Naive thymus-derived CD8-positive, alpha-beta T cell (primary cell): Measurements from ENCODE around the gene SHOC2. TPM values are rescaled to one million over a fixed set of nuclear protein-coding genes. Genes with fewer than 3 reads are reported as not detected.

Experiments used
- ATAC-seq, 2 donors: fragments of 150-1000 bp; cut with Tn5 transposase in 1 of 2; sonication (Bioruptor Pico), chemical (Tn5 transposase) in 1 of 2; 1 replicate in 1 of 2; 2 replicates in 1 of 2; pipeline ENCODE4 v1.10.0; 2021; ENCODE audit warnings: mild to moderate bottlenecking in 2 of 2, moderate library complexity in 2 of 2
- POLR2A ChIA-PET: fragments of 350-600 bp; sonication (Branson Sonifier 250); formaldehyde crosslinking; loops from one replicate; lab custom pipeline; 2021; ENCODE audit warnings: antibody characterized with exemption; lab: Charles Lee
- DNase-seq, 10 donors: peaks; one replicate each; pipeline versions ENCODE4 v3.0.0 to v3.0.0-alpha.2; 2020 to 2022
- H3K27ac Mint-ChIP-seq, 10 donors: one replicate each; pipeline ENCODE4 v1.8.0; 2020 to 2022; ENCODE audit warnings: mild to moderate bottlenecking in 10 of 10, mixed read lengths in 10 of 10, moderate library complexity in 4 of 10, inconsistent platforms in 1 of 10
- H3K27me3 Mint-ChIP-seq, 5 donors: one replicate each; pipeline ENCODE4 v1.8.0; 2021 to 2022; ENCODE audit warnings: mixed read lengths in 5 of 5
- H3K36me3 Mint-ChIP-seq, 3 donors: one replicate each; pipeline ENCODE4 v1.8.0; 2020 to 2022; ENCODE audit warnings: mixed read lengths in 3 of 3, mild to moderate bottlenecking in 2 of 3, inconsistent platforms in 1 of 3
- H3K4me1 Mint-ChIP-seq, 4 donors: one replicate each; pipeline ENCODE4 v1.8.0; 2021 to 2022; ENCODE audit warnings: mixed read lengths in 4 of 4
- H3K4me3 Mint-ChIP-seq, 10 donors: one replicate each; pipeline ENCODE4 v1.8.0; 2020 to 2022; ENCODE audit warnings: mild to moderate bottlenecking in 10 of 10, mixed read lengths in 10 of 10, moderate library complexity in 6 of 10, inconsistent platforms in 1 of 10
- H3K9me3 Mint-ChIP-seq, 9 donors: one replicate each; pipeline ENCODE4 v1.8.0; 2020 to 2022; ENCODE audit warnings: mixed read lengths in 9 of 9, mild to moderate bottlenecking in 3 of 9, inconsistent platforms in 1 of 9, moderate library complexity in 1 of 9
- polyA plus RNA-seq, 3 donors: library from polyadenylated mRNA; unstranded; fragments of 300-500 nt; fragmentation: Illumina TruSeq; gene quantifications; one replicate each; pipeline ENCODE4 v1.2.3, GENCODE V29; 2021
- total RNA-seq, 8 experiments: library from RNA in 2 of 8; stranded (reverse) in 2 of 8; gene quantifications; one replicate each; pipeline ENCODE4 v1.2.3 and lab custom pipeline; 2021 to 2026

The SHOC2 gene
- total and polyA plus RNA-seq, 5 experiments from 2014 or later = 43.2 to 72.6 (median 58.3) TPM

DNA sequence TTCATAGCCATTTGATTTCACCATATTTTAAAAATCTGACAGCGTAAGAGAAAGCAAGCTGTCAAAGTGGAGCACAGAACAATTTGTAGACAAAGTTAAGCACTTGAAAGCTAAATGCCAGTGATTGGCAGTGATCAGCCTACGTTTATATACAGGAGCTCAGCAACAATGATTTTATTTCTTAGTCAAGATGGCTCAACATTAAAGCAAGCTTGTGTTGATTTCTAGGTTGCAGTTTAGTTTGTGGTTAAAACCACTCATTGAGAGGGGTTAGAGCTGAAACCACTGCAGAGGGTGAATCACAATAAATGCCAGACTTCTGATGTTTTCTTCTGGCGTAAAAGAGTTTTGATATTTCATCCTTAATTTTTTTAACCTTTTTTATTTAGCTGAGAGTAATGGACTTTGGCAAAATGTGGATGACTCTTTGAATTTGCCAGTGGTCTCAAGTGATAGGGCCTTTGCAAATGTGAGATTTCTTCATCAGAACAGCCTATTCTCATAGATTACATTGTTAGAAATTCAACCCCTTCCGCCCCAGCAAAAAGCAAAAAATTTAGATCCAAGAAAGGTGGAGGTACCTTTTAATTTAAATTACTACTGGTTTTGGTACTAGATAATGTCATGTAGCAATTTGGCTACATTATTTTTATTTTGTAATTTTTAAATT, 73.8 kb downstream of the SHOC2 start:
- H3K9me3 Mint-ChIP-seq = peaks cover 0 to 2% (median 0%) of the 10 kb centered on the region in 9 donors
- DNase-seq (peak in 7 of 10 donors; percentile 2 to 81 (median 47)), ATAC-seq (peak; percentile 98 to 100)
- POLR2A ChIA-PET = no interaction called here
- H3K27me3 Mint-ChIP-seq = no peaks in the 10 kb centered on the region
- H3K4me1 Mint-ChIP-seq = peaks cover 6 to 51% (median 34%) of the 10 kb centered on the region in 4 donors
- H3K4me3 Mint-ChIP-seq = peak overlapping the region; percentile 38 to 78 (median 70)
- H3K27ac Mint-ChIP-seq = peak overlapping the region; percentile 26 to 88 (median 70)
- peaks cover 6 to 27% (median 14%) of the 10 kb centered on the region in 3 donors for H3K36me3 Mint-ChIP-seq

DNA sequence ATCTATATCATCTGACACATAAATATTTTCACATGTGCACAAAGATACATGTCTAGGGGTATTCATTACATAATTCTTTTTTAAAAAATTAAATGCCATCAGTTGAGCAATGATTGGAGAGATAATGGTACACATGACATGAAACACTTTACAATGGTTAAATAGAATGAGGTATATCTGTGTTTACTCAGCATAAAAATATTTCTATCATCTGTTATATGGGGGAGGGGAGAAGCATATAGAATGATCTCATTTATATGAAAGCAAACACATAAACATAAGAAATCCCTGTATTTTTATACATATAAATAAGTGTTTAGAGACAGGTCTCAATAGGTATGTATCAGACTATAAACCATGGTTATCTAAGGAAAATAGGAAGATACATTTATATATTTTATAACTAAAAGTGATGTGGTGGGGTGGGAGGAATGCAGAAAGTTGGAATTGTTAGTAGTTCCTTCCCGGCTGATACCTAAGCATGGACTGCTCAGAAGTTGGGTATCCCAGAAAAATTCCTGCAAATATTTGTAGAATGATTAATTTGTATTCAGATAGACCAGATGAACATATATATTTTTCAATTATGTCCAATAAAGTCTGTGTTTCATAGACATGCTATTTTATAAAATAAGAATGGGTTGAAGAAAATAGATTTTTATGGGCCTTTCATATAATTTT, 75.1 kb downstream of the SHOC2 start:
- Mint-ChIP-seq H3K27ac (peak overlapping the region in 1 of 10 donors; percentile 57), H3K27me3 (no peaks in the 10 kb centered on the region), H3K36me3 (peaks cover 6 to 29% (median 10%) of the 10 kb centered on the region in 3 donors), H3K4me1 (peaks cover 8 to 46% (median 33%) of the 10 kb centered on the region in 4 donors), H3K9me3 (no peaks in the 10 kb centered on the region), H3K4me3 (no peak overlapping the region)
- no peak for ATAC-seq
- POLR2A ChIA-PET = no interaction called here
- DNase-seq = no peak

DNA sequence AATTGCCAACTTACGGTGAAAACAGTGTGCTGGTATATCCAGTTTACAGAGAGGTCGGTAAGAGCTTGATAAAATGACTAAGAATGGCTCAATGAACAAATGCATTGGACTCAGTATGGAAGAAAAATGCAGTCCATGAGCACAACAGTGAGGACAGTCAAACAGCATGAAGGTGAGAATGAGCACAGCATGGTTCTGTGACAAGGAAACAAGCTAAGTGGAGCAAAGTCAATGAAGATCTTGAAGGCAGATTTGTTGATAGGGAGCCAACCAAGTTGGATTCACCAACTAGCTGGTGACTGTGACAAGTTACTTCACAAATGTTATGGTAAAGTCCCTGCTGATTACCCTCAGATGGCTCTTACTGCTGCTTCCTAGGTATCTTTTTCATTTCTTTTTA, 75.9 kb downstream of the SHOC2 start:
- Mint-ChIP-seq H3K4me1 (peaks cover 8 to 42% (median 29%) of the 10 kb centered on the region in 4 donors), H3K4me3 (no peak overlapping the region), H3K27me3 (no peaks in the 10 kb centered on the region), H3K9me3 (no peaks in the 10 kb centered on the region), H3K27ac (peak overlapping the region in 2 of 10 donors; percentile 23 to 57), H3K36me3 (peaks cover 6 to 30% (median 7%) of the 10 kb centered on the region in 3 donors)
- no peak for DNase-seq
- POLR2A ChIA-PET = no interaction called here
- ATAC-seq = no peak

- no peak overlapping the region for H3K27ac Mint-ChIP-seq
- DNase-seq (no peak), ATAC-seq (no peak)
- no peaks in the 10 kb centered on the region for H3K9me3 Mint-ChIP-seq
- H3K4me3 Mint-ChIP-seq = no peak overlapping the region
- H3K4me1 Mint-ChIP-seq = peaks cover 8 to 35% (median 24%) of the 10 kb centered on the region in 4 donors
- H3K27me3 Mint-ChIP-seq = no peaks in the 10 kb centered on the region
- POLR2A ChIA-PET = no interaction called here
- peaks cover 0 to 32% (median 6%) of the 10 kb centered on the region in 3 donors for H3K36me3 Mint-ChIP-seq
Observed at GRCh38 chr10:110996256-110996655, 76.9 kb downstream of the SHOC2 start.

GRCh38 chr10:111004016-111004415, 84.6 kb downstream of the SHOC2 start:
- Mint-ChIP-seq H3K36me3 (peaks cover 4 to 70% (median 21%) of the 10 kb centered on the region in 3 donors), H3K27ac (no peak overlapping the region), H3K9me3 (no peaks in the 10 kb centered on the region), H3K27me3 (no peaks in the 10 kb centered on the region), H3K4me3 (no peak overlapping the region), H3K4me1 (peaks cover 0 to 4% (median 0%) of the 10 kb centered on the region in 4 donors)
- DNase-seq (no peak), ATAC-seq (no peak)
- POLR2A ChIA-PET = no interaction called here

- H3K36me3 Mint-ChIP-seq = peaks cover 4 to 74% (median 29%) of the 10 kb centered on the region in 3 donors
- no peak overlapping the region for H3K27ac Mint-ChIP-seq
- no peaks in the 10 kb centered on the region for H3K9me3 Mint-ChIP-seq
- DNase-seq (no peak), ATAC-seq (no peak)
- POLR2A ChIA-PET = no interaction called here
- peaks cover 0 to 2% (median 0%) of the 10 kb centered on the region in 4 donors for H3K4me1 Mint-ChIP-seq
- no peaks in the 10 kb centered on the region for H3K27me3 Mint-ChIP-seq
- H3K4me3 Mint-ChIP-seq = no peak overlapping the region
Observed at GRCh38 chr10:111007486-111007885, 88.1 kb downstream of the SHOC2 start.

- H3K4me1 Mint-ChIP-seq = peaks cover 0 to 7% (median 2%) of the 10 kb centered on the region in 4 donors
- no peaks in the 10 kb centered on the region for H3K9me3 Mint-ChIP-seq
- peaks cover 17 to 73% (median 43%) of the 10 kb centered on the region in 3 donors for H3K36me3 Mint-ChIP-seq
- no peak for ATAC-seq
- no peak for DNase-seq
- no peak overlapping the region for H3K4me3 Mint-ChIP-seq
- no peak overlapping the region for H3K27ac Mint-ChIP-seq
- POLR2A ChIA-PET = no interaction called here
- no peaks in the 10 kb centered on the region for H3K27me3 Mint-ChIP-seq
Observed at GRCh38 chr10:111015181-111015580, 95.8 kb downstream of the SHOC2 start.

DNA sequence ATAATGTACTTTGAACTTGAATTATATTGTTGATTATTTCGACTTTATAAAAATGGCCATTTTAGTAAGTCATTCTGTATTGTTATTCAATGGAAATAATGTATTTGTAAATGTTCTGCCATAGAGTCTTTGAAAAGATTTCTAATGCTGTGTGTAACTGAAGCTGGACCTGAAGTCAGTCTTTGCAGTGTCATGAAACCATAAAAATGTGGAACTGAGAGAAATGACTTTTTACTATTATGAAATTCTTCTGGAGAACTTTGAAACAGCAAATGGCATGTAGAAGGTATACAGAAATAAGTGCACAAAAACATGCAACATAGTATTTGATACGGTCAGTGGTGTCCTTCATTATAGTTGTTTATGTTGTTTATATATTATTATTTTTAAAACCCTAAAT, 97.7 kb downstream of the SHOC2 start:
- no peak for DNase-seq
- H3K27me3 Mint-ChIP-seq = no peaks in the 10 kb centered on the region
- peaks cover 0 to 7% (median 2%) of the 10 kb centered on the region in 4 donors for H3K4me1 Mint-ChIP-seq
- H3K36me3 Mint-ChIP-seq = peaks cover 33 to 74% (median 55%) of the 10 kb centered on the region in 3 donors
- no peak overlapping the region for H3K27ac Mint-ChIP-seq
- H3K4me3 Mint-ChIP-seq = no peak overlapping the region
- POLR2A ChIA-PET = no interaction called here
- H3K9me3 Mint-ChIP-seq = peaks cover 0 to 9% (median 3%) of the 10 kb centered on the region in 9 donors
- ATAC-seq = no peak

GRCh38 chr10:111018021-111018420, 98.6 kb downstream of the SHOC2 start:
- Mint-ChIP-seq H3K36me3 (peaks cover 41 to 74% (median 60%) of the 10 kb centered on the region in 3 donors), H3K4me3 (no peak overlapping the region), H3K27me3 (no peaks in the 10 kb centered on the region), H3K9me3 (peaks cover 1 to 18% (median 4%) of the 10 kb centered on the region in 9 donors), H3K27ac (no peak overlapping the region), H3K4me1 (peaks cover 0 to 7% (median 4%) of the 10 kb centered on the region in 4 donors)
- no peak for ATAC-seq
- POLR2A ChIA-PET = no interaction called here
- no peak for DNase-seq

GRCh38 chr10:111023060-111023459, 103.7 kb downstream of the SHOC2 start:
- no peaks in the 10 kb centered on the region for H3K27me3 Mint-ChIP-seq
- peaks cover 50 to 74% (median 74%) of the 10 kb centered on the region in 3 donors for H3K36me3 Mint-ChIP-seq
- peaks cover 21 to 69% (median 37%) of the 10 kb centered on the region in 9 donors for H3K9me3 Mint-ChIP-seq
- ATAC-seq (peak in 1 of 2 donors; percentile 35), DNase-seq (peak in 2 of 10 donors; percentile 9 to 12)
- peak overlapping the region in 1 of 10 donors; percentile 12 for H3K27ac Mint-ChIP-seq
- no peak overlapping the region for H3K4me3 Mint-ChIP-seq
- POLR2A ChIA-PET = no interaction called here
- H3K4me1 Mint-ChIP-seq = peaks cover 0 to 6% (median 3%) of the 10 kb centered on the region in 4 donors

DNA sequence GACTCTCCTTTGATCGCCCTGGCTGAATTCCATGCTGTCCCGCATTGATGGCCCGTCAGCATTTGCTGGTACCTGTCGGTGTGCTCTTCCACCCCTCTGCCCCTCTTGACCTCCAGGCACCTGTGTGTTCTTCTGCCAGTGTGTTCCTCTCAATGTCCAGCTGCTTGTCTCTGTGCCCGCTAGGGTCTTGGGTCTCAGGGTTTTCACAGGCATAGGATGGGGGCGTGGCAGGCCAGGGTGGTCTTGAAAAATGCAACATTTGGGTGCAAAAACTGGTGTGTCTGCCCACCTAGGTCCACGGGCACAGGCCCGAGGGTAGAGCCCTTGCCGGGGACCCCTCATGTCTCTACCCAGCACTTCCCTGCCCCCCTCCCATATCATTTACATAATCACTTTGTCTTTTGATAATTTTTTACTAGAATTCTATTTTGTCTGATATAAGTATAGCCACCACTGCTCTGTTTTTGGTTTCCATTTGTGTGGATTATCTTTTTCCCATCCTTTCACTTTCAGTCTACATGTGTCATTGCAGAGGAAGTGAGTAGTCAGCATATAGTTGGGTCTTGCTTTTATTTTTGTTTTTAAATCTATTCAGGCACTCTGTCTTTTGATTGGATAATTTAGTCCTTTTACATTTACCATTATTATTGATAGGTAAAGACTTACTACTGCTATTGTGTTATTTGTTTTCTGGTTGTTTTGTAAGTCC, 110.8 kb downstream of the SHOC2 start:
- Mint-ChIP-seq H3K36me3 (peaks cover 31 to 66% (median 58%) of the 10 kb centered on the region in 3 donors), H3K27ac (no peak overlapping the region), H3K4me1 (no peaks in the 10 kb centered on the region), H3K9me3 (peaks cover 16 to 84% (median 44%) of the 10 kb centered on the region in 9 donors), H3K4me3 (no peak overlapping the region), H3K27me3 (no peaks in the 10 kb centered on the region)
- ATAC-seq = no peak
- no peak for DNase-seq
- POLR2A ChIA-PET = no interaction called here

- no peaks in the 10 kb centered on the region for H3K4me1 Mint-ChIP-seq
- H3K27ac Mint-ChIP-seq = no peak overlapping the region
- DNase-seq (no peak), ATAC-seq (no peak)
- H3K27me3 Mint-ChIP-seq = peaks cover 0 to 6% (median 2%) of the 10 kb centered on the region in 5 donors
- POLR2A ChIA-PET = no interaction called here
- peaks cover 22 to 34% (median 33%) of the 10 kb centered on the region in 3 donors for H3K36me3 Mint-ChIP-seq
- peaks cover 14 to 59% (median 37%) of the 10 kb centered on the region in 9 donors for H3K9me3 Mint-ChIP-seq
- no peak overlapping the region for H3K4me3 Mint-ChIP-seq
Observed at GRCh38 chr10:111034598-111035310, 115.3 kb downstream of the SHOC2 start.
